SU-DHL-6 (cell line): ENCODE measurements around the gene FSTL4.

Source experiments
- EZH2phosphoT487 ChIP-seq: fragments of 200-600 bp; sonication (generic), shearing (Covaris generic); conservative IDR thresholded peaks from 2 replicates; pipeline ENCODE4 v1.6.1; 2018; ENCODE audit warnings: mild to moderate bottlenecking, antibody characterized with exemption, low read length, moderate library complexity, mixed read lengths
- TF ChIP-seq, protein P1 (sequence below): fragments of 200-600 bp; sonication (generic); IDR thresholded peaks from one replicate; pipeline ENCODE4 v1.5.1; 2017; ENCODE audit warnings: antibody characterized with exemption, mild to moderate bottlenecking, low read length, moderate library complexity; ENCODE audit not compliant: insufficient read depth, poor library complexity, severe bottlenecking

DNA sequence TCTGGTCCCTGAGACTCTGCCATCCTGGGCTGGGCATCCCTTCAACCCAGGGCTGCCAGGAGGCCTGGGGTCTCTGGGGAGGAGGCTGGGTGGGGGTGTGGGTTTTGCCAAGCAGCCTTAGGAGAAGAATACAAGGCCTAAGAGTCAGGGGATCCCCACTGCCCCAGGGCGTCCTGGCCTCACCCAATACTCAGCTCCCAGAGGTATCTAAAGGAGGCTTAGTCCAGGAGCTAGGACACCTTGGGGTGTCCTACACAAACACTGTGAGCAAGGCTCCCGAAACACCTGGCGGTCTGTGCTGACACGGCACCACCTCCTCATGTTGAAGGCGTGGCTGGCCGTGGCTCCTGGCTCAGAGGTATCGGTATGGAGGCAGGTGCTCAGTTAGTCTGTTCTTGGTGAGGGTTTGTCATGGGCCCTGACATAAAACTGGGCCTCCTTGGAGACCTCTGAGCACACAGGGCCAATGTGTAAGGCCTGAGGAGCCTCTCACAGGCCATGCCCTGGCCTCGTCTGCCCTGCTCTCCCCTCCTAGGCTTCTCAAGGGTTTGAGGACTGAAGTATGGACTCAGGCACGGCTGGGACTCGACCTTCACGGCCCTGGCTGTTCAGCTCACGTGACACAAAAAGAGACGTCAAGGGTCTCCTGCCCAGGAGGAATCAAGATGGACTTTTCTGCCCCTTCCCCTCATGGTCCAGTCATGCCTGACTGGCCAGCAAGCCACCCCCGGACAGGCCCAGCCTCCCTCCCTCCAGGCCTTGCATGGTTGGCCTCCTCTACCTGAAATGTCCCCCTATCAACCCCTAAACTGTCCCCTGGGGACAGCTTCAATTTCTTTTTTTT is 277.3 kb downstream of the FSTL4 start:
- TF ChIP-seq EZH2phosphoT487: no peak
- TF ChIP-seq, protein P1, sequence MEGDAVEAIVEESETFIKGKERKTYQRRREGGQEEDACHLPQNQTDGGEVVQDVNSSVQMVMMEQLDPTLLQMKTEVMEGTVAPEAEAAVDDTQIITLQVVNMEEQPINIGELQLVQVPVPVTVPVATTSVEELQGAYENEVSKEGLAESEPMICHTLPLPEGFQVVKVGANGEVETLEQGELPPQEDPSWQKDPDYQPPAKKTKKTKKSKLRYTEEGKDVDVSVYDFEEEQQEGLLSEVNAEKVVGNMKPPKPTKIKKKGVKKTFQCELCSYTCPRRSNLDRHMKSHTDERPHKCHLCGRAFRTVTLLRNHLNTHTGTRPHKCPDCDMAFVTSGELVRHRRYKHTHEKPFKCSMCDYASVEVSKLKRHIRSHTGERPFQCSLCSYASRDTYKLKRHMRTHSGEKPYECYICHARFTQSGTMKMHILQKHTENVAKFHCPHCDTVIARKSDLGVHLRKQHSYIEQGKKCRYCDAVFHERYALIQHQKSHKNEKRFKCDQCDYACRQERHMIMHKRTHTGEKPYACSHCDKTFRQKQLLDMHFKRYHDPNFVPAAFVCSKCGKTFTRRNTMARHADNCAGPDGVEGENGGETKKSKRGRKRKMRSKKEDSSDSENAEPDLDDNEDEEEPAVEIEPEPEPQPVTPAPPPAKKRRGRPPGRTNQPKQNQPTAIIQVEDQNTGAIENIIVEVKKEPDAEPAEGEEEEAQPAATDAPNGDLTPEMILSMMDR: no peak
